HEK293 (cell line): Measurements from ENCODE around the gene MPPED2.

Experiments
- GLIS2 ChIP-seq: fragments of 450-650 bp; formaldehyde crosslinking; IDR thresholded peaks from 2 replicates; pipeline ENCODE4 v1.5.1; 2016; ENCODE audit warnings: missing biosample characterization, missing genetic modification characterization
- ZBTB7A ChIP-seq: fragments of 450-650 bp; formaldehyde crosslinking; IDR thresholded peaks from 2 replicates; pipeline ENCODE4 v1.5.1; 2016; ENCODE audit warnings: low read depth, missing biosample characterization, missing genetic modification characterization
- ZNF138 ChIP-seq: fragments of 450-650 bp; formaldehyde crosslinking; IDR thresholded peaks from 2 replicates; pipeline ENCODE4 v1.5.1; 2016; ENCODE audit warnings: missing biosample characterization, missing genetic modification characterization, borderline replicate concordance
- ZNF184 ChIP-seq: fragments of 450-650 bp; IDR thresholded peaks from 2 replicates; pipeline ENCODE4 v1.5.1; 2018; ENCODE audit warnings: missing biosample characterization, mild to moderate bottlenecking, missing genetic modification characterization
- ZNF274 ChIP-seq, 2 experiments: fragments of 200-500 bp in 1 of 2; fragments of 450-650 bp in 1 of 2; sonication (Bioruptor generic) in 1 of 2; formaldehyde crosslinking in 1 of 2; IDR thresholded peaks; 2 replicates each; pipeline versions ENCODE4 v1.5.1 to v1.6.1; 2014 to 2016; ENCODE audit warnings: borderline replicate concordance in 1 of 2, inconsistent platforms in 1 of 2, low read length in 1 of 2, missing biosample characterization in 1 of 2, missing genetic modification characterization in 1 of 2
- ZNF433 ChIP-seq: fragments of 450-650 bp; formaldehyde crosslinking; IDR thresholded peaks from 2 replicates; pipeline ENCODE4 v1.5.1; 2016; ENCODE audit warnings: missing biosample characterization, missing genetic modification characterization, low read depth
- ZNF707 ChIP-seq: fragments of 450-650 bp; formaldehyde crosslinking; IDR thresholded peaks from 2 replicates; pipeline ENCODE4 v1.5.1; 2016; ENCODE audit warnings: missing biosample characterization, missing genetic modification characterization
- TF ChIP-seq, protein P1 (sequence below): fragments of 450-650 bp; formaldehyde crosslinking; IDR thresholded peaks from 2 replicates; pipeline ENCODE4 v1.5.1; 2016; ENCODE audit warnings: missing biosample characterization, missing genetic modification characterization

DNA sequence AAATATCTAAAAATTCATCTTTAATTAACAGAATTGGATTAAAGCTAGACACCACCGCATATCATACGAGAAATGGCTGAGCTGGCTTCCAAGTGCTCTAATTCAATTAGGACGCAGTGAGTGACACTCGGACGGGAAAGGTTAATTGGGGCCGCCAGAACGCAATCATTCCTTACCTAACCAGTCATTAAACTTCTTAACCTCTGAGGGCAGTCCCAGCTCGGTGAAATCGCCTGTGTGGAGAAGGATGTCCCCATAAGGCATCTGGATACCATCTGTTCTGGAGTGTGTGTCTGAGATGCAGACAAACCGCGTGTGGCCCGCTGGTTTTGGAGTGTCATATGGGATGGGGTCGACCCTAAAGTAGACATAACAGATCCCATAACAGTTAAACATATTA is 50.3 kb downstream of the MPPED2 start:
- no peak for TF ChIP-seq ZNF433
- no peak for TF ChIP-seq ZNF138 (tag by site-specific recombination)
- TF ChIP-seq ZNF184 (tag by site-specific recombination), result no peak
- no peak for TF ChIP-seq ZNF707 (tag by site-specific recombination)
- no peak for TF ChIP-seq ZBTB7A
- TF ChIP-seq, protein P1, sequence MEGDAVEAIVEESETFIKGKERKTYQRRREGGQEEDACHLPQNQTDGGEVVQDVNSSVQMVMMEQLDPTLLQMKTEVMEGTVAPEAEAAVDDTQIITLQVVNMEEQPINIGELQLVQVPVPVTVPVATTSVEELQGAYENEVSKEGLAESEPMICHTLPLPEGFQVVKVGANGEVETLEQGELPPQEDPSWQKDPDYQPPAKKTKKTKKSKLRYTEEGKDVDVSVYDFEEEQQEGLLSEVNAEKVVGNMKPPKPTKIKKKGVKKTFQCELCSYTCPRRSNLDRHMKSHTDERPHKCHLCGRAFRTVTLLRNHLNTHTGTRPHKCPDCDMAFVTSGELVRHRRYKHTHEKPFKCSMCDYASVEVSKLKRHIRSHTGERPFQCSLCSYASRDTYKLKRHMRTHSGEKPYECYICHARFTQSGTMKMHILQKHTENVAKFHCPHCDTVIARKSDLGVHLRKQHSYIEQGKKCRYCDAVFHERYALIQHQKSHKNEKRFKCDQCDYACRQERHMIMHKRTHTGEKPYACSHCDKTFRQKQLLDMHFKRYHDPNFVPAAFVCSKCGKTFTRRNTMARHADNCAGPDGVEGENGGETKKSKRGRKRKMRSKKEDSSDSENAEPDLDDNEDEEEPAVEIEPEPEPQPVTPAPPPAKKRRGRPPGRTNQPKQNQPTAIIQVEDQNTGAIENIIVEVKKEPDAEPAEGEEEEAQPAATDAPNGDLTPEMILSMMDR (tag by site-specific recombination), result no peak
- no peak for TF ChIP-seq GLIS2
- TF ChIP-seq ZNF274 (IDR thresholded peaks at IDR 0.05; ENCODE audit: low read length), result no peak
- no peak for TF ChIP-seq ZNF274 (tag by site-specific recombination; IDR thresholded peaks at IDR 0.05; ENCODE audit: borderline replicate concordance)
